Measurements from ENCODE around the gene CLDN6.

- TF ChIP-seq CTCF (IDR thresholded peaks at IDR 0.05), result no peak
- TF ChIP-seq POLR2A (IDR thresholded peaks at IDR 0.05), result no peak
- TF ChIP-seq POLR2AphosphoS5 (IDR thresholded peaks at IDR 0.05; ENCODE audit: insufficient read depth in 1 of 2, low read depth in 1 of 2), result no peak
Measured at GRCh38 chr16:3013491-3013951, 4.5 kb downstream of the CLDN6 start.

Data from vagina (tissue), 2 donors.